ENCODE measurements around the gene NCR1. TPM values are rescaled to one million over a fixed set of nuclear protein-coding genes. Genes with fewer than 3 reads are reported as not detected.
"Not testable (repeated sequence)": the region's sequence is repeated elsewhere in the genome, so short reads cannot be mapped to it uniquely, and the experiment has no call there.

NCR1 gene
- total RNA-seq, 1 donor from 2014 or later = 1.5 TPM

DNA sequence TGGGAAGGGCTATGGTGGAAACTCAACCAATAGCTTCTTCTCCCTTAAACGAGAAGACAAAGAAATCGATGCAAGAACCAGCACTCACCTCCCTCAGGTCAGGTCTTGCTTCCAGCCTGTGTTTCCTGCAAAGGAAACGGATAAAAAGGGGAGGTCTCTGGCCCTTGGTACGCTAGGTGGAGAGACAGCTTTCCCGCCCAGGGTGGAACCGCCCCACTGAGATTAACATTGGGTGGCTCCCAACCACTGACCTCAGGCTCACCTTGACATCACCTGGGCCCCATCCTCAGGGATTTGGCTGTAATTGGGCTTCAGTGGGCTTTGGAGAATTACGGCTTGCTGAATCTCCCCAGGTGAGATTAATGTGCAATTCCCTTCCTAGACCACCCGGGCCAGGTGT, 41.4 kb downstream of the NCR1 start, which contains the start of gene NLRP7:
TSS of gene NLRP7 (minus strand) at position 150 of the 400 bp plus-strand sequence.
- Histone ChIP-seq H3K4me1 (no peaks in the 10 kb centered on the region), H3K36me3 (no peaks in the 10 kb centered on the region), H3K27ac (no peak within 1 kb of the TSS), H3K4me3 (no peak within 1 kb of the TSS), H3K9me3 (no peaks in the 10 kb centered on the region), H3K27me3 (no peaks in the 10 kb centered on the region)
- DNase-seq (no peak), ATAC-seq (no peak)
- intact Hi-C loops (cut with DNase I) = no loop called here
- TF ChIP-seq, protein P1, sequence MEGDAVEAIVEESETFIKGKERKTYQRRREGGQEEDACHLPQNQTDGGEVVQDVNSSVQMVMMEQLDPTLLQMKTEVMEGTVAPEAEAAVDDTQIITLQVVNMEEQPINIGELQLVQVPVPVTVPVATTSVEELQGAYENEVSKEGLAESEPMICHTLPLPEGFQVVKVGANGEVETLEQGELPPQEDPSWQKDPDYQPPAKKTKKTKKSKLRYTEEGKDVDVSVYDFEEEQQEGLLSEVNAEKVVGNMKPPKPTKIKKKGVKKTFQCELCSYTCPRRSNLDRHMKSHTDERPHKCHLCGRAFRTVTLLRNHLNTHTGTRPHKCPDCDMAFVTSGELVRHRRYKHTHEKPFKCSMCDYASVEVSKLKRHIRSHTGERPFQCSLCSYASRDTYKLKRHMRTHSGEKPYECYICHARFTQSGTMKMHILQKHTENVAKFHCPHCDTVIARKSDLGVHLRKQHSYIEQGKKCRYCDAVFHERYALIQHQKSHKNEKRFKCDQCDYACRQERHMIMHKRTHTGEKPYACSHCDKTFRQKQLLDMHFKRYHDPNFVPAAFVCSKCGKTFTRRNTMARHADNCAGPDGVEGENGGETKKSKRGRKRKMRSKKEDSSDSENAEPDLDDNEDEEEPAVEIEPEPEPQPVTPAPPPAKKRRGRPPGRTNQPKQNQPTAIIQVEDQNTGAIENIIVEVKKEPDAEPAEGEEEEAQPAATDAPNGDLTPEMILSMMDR (IDR thresholded peaks at IDR 0.05) = no peak

DNA sequence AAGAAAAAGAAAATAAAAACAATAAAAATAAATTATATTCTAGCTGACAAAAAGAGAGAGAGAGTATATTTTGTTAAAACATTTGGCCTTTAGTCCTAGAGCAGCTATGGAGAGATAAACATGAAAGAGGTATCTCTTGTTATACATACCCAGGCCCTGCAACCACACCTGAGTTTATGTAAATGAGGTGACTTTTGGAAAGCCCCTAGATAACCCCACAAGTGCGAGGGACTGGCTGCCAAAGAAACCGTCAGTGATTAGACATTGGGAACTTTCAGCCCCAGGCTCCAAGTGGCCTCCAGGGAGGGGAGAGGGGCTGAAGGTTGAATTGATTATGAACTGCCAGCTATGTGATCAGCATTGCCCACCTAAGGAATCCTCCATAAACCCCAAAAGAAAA, 43.5 kb downstream of the NCR1 start:
- TF ChIP-seq, protein P1 (IDR thresholded peaks at IDR 0.05) = no peak
- Histone ChIP-seq H3K36me3 (no peaks in the 10 kb centered on the region), H3K27ac (no peak overlapping the region), H3K9me3 (no peaks in the 10 kb centered on the region), H3K27me3 (no peaks in the 10 kb centered on the region), H3K4me3 (no peak overlapping the region), H3K4me1 (no peaks in the 10 kb centered on the region)
- DNase-seq (no peak), ATAC-seq (no peak)
- intact Hi-C loops (cut with DNase I) = no loop called here

DNA sequence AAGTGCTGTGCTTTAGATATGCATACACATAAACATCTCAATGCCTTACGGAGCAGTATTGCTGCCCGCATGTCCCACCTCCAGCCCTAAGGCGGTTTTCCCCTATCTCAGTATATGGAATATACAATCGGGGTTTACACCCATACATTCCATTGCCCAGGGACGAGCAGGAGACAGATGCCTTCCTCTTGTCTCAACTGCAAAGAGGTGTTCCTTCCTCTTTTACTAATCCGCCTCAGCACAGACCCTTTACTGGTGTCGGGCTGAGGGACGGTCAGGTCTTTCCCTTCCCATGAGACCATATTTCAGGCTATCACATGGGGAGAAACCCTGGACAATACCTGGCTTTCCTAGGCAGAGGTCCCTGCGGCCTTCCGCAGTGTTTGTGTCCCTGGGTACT, 44.6 kb downstream of the NCR1 start:
- H3K36me3 ChIP-seq; H3K9me3 ChIP-seq; H3K27me3 ChIP-seq; DNase-seq; H3K4me1 ChIP-seq; H3K27ac ChIP-seq; H3K4me3 ChIP-seq; intact Hi-C loops (cut with DNase I); ATAC-seq: not testable (repeated sequence)

DNA sequence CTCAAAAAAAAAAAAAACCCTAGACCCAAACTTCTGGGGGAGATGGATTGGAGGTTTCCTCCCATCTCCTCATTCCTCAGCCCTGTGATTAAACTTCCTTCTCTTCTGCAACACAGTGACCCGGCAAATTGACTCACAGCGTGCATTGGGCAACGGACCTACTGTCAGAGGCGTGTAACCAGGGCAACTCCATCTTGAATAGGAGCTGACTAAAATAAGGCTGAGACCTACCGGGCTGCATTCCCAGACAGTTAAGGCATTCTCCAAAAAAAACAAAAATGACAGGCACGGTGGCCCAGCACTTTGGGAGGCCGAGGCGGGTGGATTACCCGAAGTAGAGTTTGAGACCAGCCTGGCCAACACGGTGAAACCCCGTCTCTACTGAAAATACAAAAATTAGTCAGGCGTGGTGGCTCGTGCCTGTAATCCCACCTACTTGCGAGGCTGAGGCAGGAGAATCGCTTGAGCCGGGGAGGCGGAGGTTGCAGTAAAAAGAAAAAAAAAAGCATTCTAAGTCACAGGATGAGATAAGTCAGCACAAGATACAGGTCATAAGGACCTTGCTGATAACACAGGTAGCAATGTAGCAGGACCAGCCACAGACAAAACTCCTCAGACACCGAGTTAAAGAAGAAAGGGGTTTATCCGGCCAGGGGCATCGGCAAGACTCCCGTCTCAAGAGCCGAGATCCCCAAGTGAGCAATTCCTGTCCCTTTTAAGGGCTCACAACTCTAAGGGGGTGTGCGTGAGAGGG, 46.8 kb downstream of the NCR1 start:
- H3K4me3 ChIP-seq = no peak overlapping the region
- H3K27me3 ChIP-seq = no peaks in the 10 kb centered on the region
- TF ChIP-seq, protein P1 (IDR thresholded peaks at IDR 0.05) = no peak
- H3K27ac ChIP-seq = no peak overlapping the region
- intact Hi-C loops (cut with DNase I) = no loop called here
- no peaks in the 10 kb centered on the region for H3K4me1 ChIP-seq
- no peaks in the 10 kb centered on the region for H3K36me3 ChIP-seq
- no peaks in the 10 kb centered on the region for H3K9me3 ChIP-seq
- ATAC-seq (peak; percentile 77), DNase-seq (peak; percentile 77)

DNA sequence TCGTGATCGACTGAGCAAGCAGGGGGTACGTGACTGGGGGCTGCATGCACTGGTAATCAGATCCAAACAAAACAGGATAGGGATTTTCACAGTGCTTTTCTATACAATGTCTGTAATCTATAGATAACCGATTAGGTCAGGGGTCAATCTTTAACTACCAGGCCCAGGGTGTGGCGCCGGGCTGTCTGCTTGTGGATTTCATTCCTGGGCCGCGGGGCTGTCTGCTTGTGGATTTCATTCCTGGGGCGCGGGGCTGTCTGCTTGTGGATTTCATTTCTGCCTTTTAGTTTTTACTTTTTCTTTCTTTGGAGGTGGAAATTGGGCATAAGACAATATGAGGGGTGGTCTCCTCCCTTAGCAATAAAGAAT, 47.4 kb downstream of the NCR1 start:
- ATAC-seq; H3K36me3 ChIP-seq; H3K27ac ChIP-seq; H3K4me1 ChIP-seq; DNase-seq; H3K27me3 ChIP-seq; H3K9me3 ChIP-seq; H3K4me3 ChIP-seq; intact Hi-C loops (cut with DNase I): not testable (repeated sequence)

DNA sequence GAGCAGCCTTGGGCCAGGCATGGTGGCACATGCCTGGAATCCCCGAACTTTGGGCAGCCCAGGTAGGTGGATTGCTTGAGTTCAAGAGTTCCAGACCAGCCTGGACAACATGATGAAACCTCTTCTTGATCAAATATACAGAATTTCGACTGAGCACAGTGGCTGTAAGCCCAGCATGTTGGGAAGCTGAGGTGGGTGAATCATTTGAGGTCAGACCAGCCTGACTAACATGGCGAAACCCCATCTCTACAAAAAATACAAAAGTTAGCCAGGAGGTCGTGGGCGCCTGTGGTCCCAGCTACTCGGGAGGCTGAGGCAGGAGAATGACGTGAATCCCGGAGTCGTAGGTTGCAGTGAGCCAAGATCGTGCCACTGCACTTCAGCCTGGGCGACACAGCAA, 49.4 kb downstream of the NCR1 start:
- no peak for ATAC-seq
- Histone ChIP-seq H3K4me1 (no peaks in the 10 kb centered on the region), H3K27ac (no peak overlapping the region), H3K27me3 (no peaks in the 10 kb centered on the region), H3K4me3 (no peak overlapping the region), H3K9me3 (no peaks in the 10 kb centered on the region), H3K36me3 (no peaks in the 10 kb centered on the region)
- no peak for DNase-seq
- intact Hi-C loops (cut with DNase I) = no loop called here
- TF ChIP-seq, protein P1 (IDR thresholded peaks at IDR 0.05) = no peak

DNA sequence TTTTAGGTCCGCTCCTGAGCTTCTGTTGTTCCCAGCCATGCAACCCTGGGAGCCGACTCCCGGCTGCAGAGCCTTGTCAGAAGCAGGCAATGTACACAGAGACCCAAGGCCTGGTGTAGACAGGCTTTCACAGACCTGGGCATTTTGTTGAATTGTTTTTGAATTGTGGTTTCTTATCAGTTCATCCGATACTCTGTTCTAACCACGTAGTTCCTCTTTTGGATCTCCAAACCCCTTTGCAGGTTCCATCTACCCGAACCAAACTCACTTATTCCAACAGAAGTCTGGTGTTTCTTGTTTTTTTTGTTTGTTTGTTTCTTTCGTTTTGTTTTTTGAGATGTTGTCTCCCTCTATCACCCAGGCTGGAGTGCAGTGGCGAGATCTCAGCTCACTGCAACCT, 53.9 kb downstream of the NCR1 start:
- intact Hi-C loops (cut with DNase I) = no loop called here
- ATAC-seq = no peak
- Histone ChIP-seq H3K27ac (no peak overlapping the region), H3K36me3 (no peaks in the 10 kb centered on the region), H3K9me3 (no peaks in the 10 kb centered on the region), H3K4me1 (no peaks in the 10 kb centered on the region), H3K4me3 (no peak overlapping the region), H3K27me3 (no peaks in the 10 kb centered on the region)
- no peak for DNase-seq
- TF ChIP-seq, protein P1 (IDR thresholded peaks at IDR 0.05) = no peak

All from upper lobe of right lung (tissue), 1 donor.